Adrenal gland (tissue), 12 donors: ENCODE data around the gene PKP1. TPM values are rescaled to one million over a fixed set of nuclear protein-coding genes. Genes with fewer than 3 reads are reported as not detected.

Experiments used
- DNase-seq, 7 donors: peaks; one replicate each; pipeline ENCODE4 v3.0.0-alpha.2; 2019 to 2020
- H3K27ac ChIP-seq, 5 donors: fragments of 200-600 bp; sonication (generic) in 4 of 5; 1 replicate in 3 of 5; 2 replicates in 2 of 5; pipeline versions ENCODE4 v1.5.1 to v1.8.0; 2016 to 2020; ENCODE audit warnings: mild to moderate bottlenecking in 1 of 5
- H3K27me3 ChIP-seq: fragments of 200-600 bp; 2 replicates; pipeline ENCODE4 v1.8.0; 2021
- H3K36me3 ChIP-seq, 2 donors: fragments of 200-600 bp; replicated peaks in 1 of 2; 1 replicate in 1 of 2; 2 replicates in 1 of 2; pipeline versions ENCODE4 v1.5.1 to v1.8.0; 2018 to 2022
- H3K4me1 ChIP-seq, 2 donors: fragments of 200-600 bp; replicated peaks in 1 of 2; 1 replicate in 1 of 2; 2 replicates in 1 of 2; pipeline versions ENCODE4 v1.5.1 to v1.8.0; 2018 to 2021
- H3K4me3 ChIP-seq, 4 donors: fragments of 200-600 bp; sonication (generic) in 3 of 4; one replicate each; pipeline ENCODE4 v1.5.1; 2016 to 2018
- H3K9me3 ChIP-seq, 3 donors: fragments of 200-600 bp; sonication (generic) in 1 of 3; replicated peaks in 1 of 3; 1 replicate in 2 of 3; 2 replicates in 1 of 3; pipeline versions ENCODE4 v1.5.1 to v1.8.0; 2016 to 2021
- CTCF ChIP-seq, 6 experiments: fragments of 450-650 bp in 4 of 6; fragments of 200-600 bp in 2 of 6; sonication (generic) in 1 of 6; IDR thresholded peaks; 1 replicate in 5 of 6; 2 replicates in 1 of 6; pipeline versions ENCODE4 v1.5.1 to v1.8.0; 2016 to 2021; ENCODE audit warnings: antibody characterized with exemption in 6 of 6, mild to moderate bottlenecking in 2 of 6, moderate library complexity in 1 of 6
- POLR2A ChIP-seq, 2 donors: fragments of 450-650 bp; IDR thresholded peaks; one replicate each; pipeline ENCODE4 v1.6.1; 2017; ENCODE audit warnings: antibody characterized with exemption in 2 of 2, mild to moderate bottlenecking in 2 of 2, moderate library complexity in 1 of 2
- WGBS, 4 donors: extraction: QIAGEN DNeasy Blood & Tissue Kit in 2 of 4; methylation state at CpG; one replicate each; pipeline versions ENCODE4 v1.1.5 to v1.1.7; 2013 to 2017; 5-methylcytosine and 5-hydroxymethylcytosine counted together
- intact Hi-C, 2 donors: fragments of 100-400 bp; cut with DNase I; formaldehyde crosslinking; loops; one replicate each; pipeline versions ENCODE4 v1.14.1 to v1.15.0; 2022 to 2023
- polyA plus RNA-seq, 3 donors: library from polyadenylated mRNA; stranded (reverse); fragments of 200-250 nt in 2 of 3; fragments of 350-450 nt in 1 of 3; fragmentation: Illumina TruSeq in 1 of 3; extraction: RNeasy Lipid Tissue Mini Kit (QIAGEN cat#74804) in 1 of 3; gene quantifications; one replicate each; pipeline ENCODE4 v1.2.3, GENCODE V29; 2013 to 2014
- total RNA-seq, 9 donors: library from RNA; depleted of rRNA in 4 of 9; stranded (reverse); fragments of >200 nt in 4 of 9; fragments of 120-200 nt in 1 of 9; fragmentation: NEBNext Ultra II Directional in 1 of 9; extraction: Animal tissue kit (Norgen Biotek cat#: 25700) in 1 of 9; gene quantifications; one replicate each; pipeline versions ENCODE4 v1.1.0 to v1.2.4, GENCODE V29; 2013 to 2023
- donor health status: healthy with polysubstance abuse.
- donor health status: Bipolar disorder and iron deficiency.
- donor health status: DM: yes; HTN: yes; CAD: no.
- donor health status: DM: no; HTN: no; CAD: no.
- donor health status: DM: no; HTN: no; CAD: no.
- donor health status: DM: yes; HTN: yes; CAD: no.

PKP1 gene
- total and polyA plus RNA-seq, 12 donors: 0.06 to 0.98 (median 0.24) TPM; not detected in 2

GRCh38 chr1:201326710-201327109, 43.4 kb downstream of the PKP1 start:
- no peak overlapping the region for H3K4me3 ChIP-seq
- H3K36me3 ChIP-seq: no peaks in the 10 kb centered on the region
- TF ChIP-seq POLR2A (IDR thresholded peaks at IDR 0.05) (no peak), CTCF (IDR thresholded peaks at IDR 0.05) (no peak)
- no peak for DNase-seq
- H3K27ac ChIP-seq: no peak overlapping the region
- H3K9me3 ChIP-seq: no peaks in the 10 kb centered on the region
- H3K27me3 ChIP-seq: no peaks in the 10 kb centered on the region
- no peaks in the 10 kb centered on the region for H3K4me1 ChIP-seq
- intact Hi-C loops: no loop called here
- WGBS, 4 donors: 69 to 91% (median 81%) methylated on average over 4 of the region's 4 CpGs

GRCh38 chr1:201327687-201328240, 44.5 kb downstream of the PKP1 start:
- Histone ChIP-seq H3K4me3 (no peak overlapping the region), H3K27ac (no peak overlapping the region), H3K27me3 (no peaks in the 10 kb centered on the region), H3K36me3 (no peaks in the 10 kb centered on the region), H3K4me1 (no peaks in the 10 kb centered on the region), H3K9me3 (no peaks in the 10 kb centered on the region)
- no peak for DNase-seq
- 85 to 94% (median 89%) methylated on average over 4 to 7 of the region's 7 CpGs for WGBS, 4 donors
- intact Hi-C loops: no loop called here
- TF ChIP-seq POLR2A (IDR thresholded peaks at IDR 0.05): no peak
- TF ChIP-seq CTCF (IDR thresholded peaks at IDR 0.05): no peak

- TF ChIP-seq CTCF (IDR thresholded peaks at IDR 0.05): no peak
- TF ChIP-seq POLR2A (IDR thresholded peaks at IDR 0.05): no peak
- H3K4me1 ChIP-seq: no peaks in the 10 kb centered on the region
- H3K36me3 ChIP-seq: no peaks in the 10 kb centered on the region
- no peaks in the 10 kb centered on the region for H3K9me3 ChIP-seq
- no peaks in the 10 kb centered on the region for H3K27me3 ChIP-seq
- WGBS, 4 donors: 57 to 80% (median 75%) methylated on average over 4 of the region's 4 CpGs
- intact Hi-C loops: no loop called here
- H3K27ac ChIP-seq: no peak overlapping the region
- no peak overlapping the region for H3K4me3 ChIP-seq
- no peak for DNase-seq
These were observed 45.3 kb downstream of the PKP1 start for GRCh38 chr1:201328576-201328975.

GRCh38 chr1:201329286-201329685, 46.0 kb downstream of the PKP1 start:
- intact Hi-C loops: no loop called here
- Histone ChIP-seq H3K36me3 (no peaks in the 10 kb centered on the region), H3K4me3 (no peak overlapping the region), H3K9me3 (no peaks in the 10 kb centered on the region), H3K27me3 (no peaks in the 10 kb centered on the region), H3K27ac (no peak overlapping the region), H3K4me1 (no peaks in the 10 kb centered on the region)
- TF ChIP-seq POLR2A (IDR thresholded peaks at IDR 0.05) (no peak), CTCF (IDR thresholded peaks at IDR 0.05) (no peak)
- no peak for DNase-seq
- WGBS, 4 donors: 61 to 68% (median 67%) methylated on average over 2 of the region's 2 CpGs
